ENCODE data around the gene CDH24. TPM values are rescaled to one million over a fixed set of nuclear protein-coding genes. Genes with fewer than 3 reads are reported as not detected.

The CDH24 gene
- total RNA-seq, 2 donors from 2014 or later, result 4.9 to 9.9 TPM

- Histone ChIP-seq H3K9me3 (no peaks in the 10 kb centered on the region), H3K36me3 (replicated peaks in 1 of 2; ENCODE audit: insufficient read depth in 1 of 2, low read depth in 2 of 2) (peaks cover 6 to 30% of the 10 kb centered on the region in 2 donors), H3K27me3 (no peaks in the 10 kb centered on the region), H3K4me1 (peaks cover 28% of the 10 kb centered on the region), H3K27ac (peak overlapping the region in 1 of 4 donors; percentile 11), H3K4me3 (no peak overlapping the region)
- ATAC-seq (no peak), DNase-seq (no peak)
- intact Hi-C loops (cut with DNase I), result no loop called here
- TF ChIP-seq CTCF (IDR thresholded peaks at IDR 0.05) (no peak), POLR2A (IDR thresholded peaks at IDR 0.05) (no peak)
- WGBS, 2 donors, result 69 to 73% methylated on average over 12 to 14 of the region's 14 CpGs
These were observed 10.8 kb upstream of the CDH24 start for GRCh38 chr14:23067847-23068788.

GRCh38 chr14:23066855-23067744, 9.8 kb upstream of the CDH24 start:
- peaks cover 6 to 32% of the 10 kb centered on the region in 2 donors for H3K36me3 ChIP-seq (replicated peaks in 1 of 2; ENCODE audit: insufficient read depth in 1 of 2, low read depth in 2 of 2)
- DNase-seq (no peak), ATAC-seq (no peak)
- WGBS, 2 donors, result 83 to 89% methylated on average over 20 to 22 of the region's 23 CpGs
- intact Hi-C loops (cut with DNase I), result no loop called here
- H3K4me1 ChIP-seq, result peaks cover 26% of the 10 kb centered on the region
- H3K27me3 ChIP-seq, result no peaks in the 10 kb centered on the region
- no peak overlapping the region for H3K27ac ChIP-seq
- TF ChIP-seq CTCF (IDR thresholded peaks at IDR 0.05) (no peak), POLR2A (IDR thresholded peaks at IDR 0.05) (no peak)
- no peak overlapping the region for H3K4me3 ChIP-seq
- H3K9me3 ChIP-seq, result no peaks in the 10 kb centered on the region

- WGBS, 2 donors, result 75 to 83% methylated on average over 3 of the region's 3 CpGs
- TF ChIP-seq POLR2A (IDR thresholded peaks at IDR 0.05) (no peak), CTCF (IDR thresholded peaks at IDR 0.05) (no peak)
- DNase-seq, result no peak
- no peaks in the 10 kb centered on the region for H3K9me3 ChIP-seq
- no peak for ATAC-seq
- peaks cover 6 to 32% of the 10 kb centered on the region in 2 donors for H3K36me3 ChIP-seq (replicated peaks in 1 of 2; ENCODE audit: insufficient read depth in 1 of 2, low read depth in 2 of 2)
- intact Hi-C loops (cut with DNase I), result no loop called here
- no peak overlapping the region for H3K27ac ChIP-seq
- H3K4me3 ChIP-seq, result no peak overlapping the region
- H3K27me3 ChIP-seq, result no peaks in the 10 kb centered on the region
- H3K4me1 ChIP-seq, result peaks cover 21% of the 10 kb centered on the region
These were observed 9.0 kb upstream of the CDH24 start for GRCh38 chr14:23066368-23066767.

- TF ChIP-seq POLR2A (IDR thresholded peaks at IDR 0.05) (no peak), CTCF (IDR thresholded peaks at IDR 0.05) (no peak)
- Histone ChIP-seq H3K36me3 (replicated peaks in 1 of 2; ENCODE audit: insufficient read depth in 1 of 2, low read depth in 2 of 2) (peaks cover 17 to 47% of the 10 kb centered on the region in 2 donors), H3K27ac (no peak overlapping the region), H3K27me3 (no peaks in the 10 kb centered on the region), H3K4me1 (peaks cover 11% of the 10 kb centered on the region), H3K9me3 (no peaks in the 10 kb centered on the region), H3K4me3 (no peak overlapping the region)
- DNase-seq (no peak), ATAC-seq (no peak)
- WGBS, 2 donors, result 87 to 88% methylated on average over 5 of the region's 5 CpGs
- intact Hi-C loops (cut with DNase I), result no loop called here
These were observed 6.3 kb upstream of the CDH24 start for GRCh38 chr14:23063601-23064000.

Measured in body of pancreas (tissue), 4 donors.